ENCODE measurements around the gene RBM20.
A peak's percentile ranks its signal among the peaks of the same experiment; 100 is the strongest.

GRCh38 chr10:110872145-110872983 is 228.2 kb downstream of the RBM20 start:
- TF ChIP-seq CTCF (conservative IDR thresholded peaks at IDR 0.05; ENCODE audit: low read depth in 2 of 2) (peak; percentile 11 to 12; a peak in 1 of 4 replicates), POLR2AphosphoS5 (IDR thresholded peaks at IDR 0.05; ENCODE audit: low read depth) (no peak; the same call in none of the 2 replicates), EZH2phosphoT487 (IDR thresholded peaks at IDR 0.05; ENCODE audit: unreplicated experiment) (no peak), REST (IDR thresholded peaks at IDR 0.05; ENCODE audit: unreplicated experiment) (no peak), EZH2 (IDR thresholded peaks at IDR 0.05; ENCODE audit: low read depth, unreplicated experiment) (no peak), CREB1 (CRISPR knock-in tag; IDR thresholded peaks at IDR 0.05; ENCODE audit: low read depth) (peak; percentile 30; the same call in 1 of the 2 replicates), JUNB (IDR thresholded peaks at IDR 0.05; ENCODE audit: unreplicated experiment) (no peak), NANOG (IDR thresholded peaks at IDR 0.05; ENCODE audit: borderline replicate concordance) (no peak), ZNF331 (CRISPR knock-in tag; IDR thresholded peaks at IDR 0.05; ENCODE audit: low read depth) (no peak), ZNF462 (CRISPR knock-in tag; IDR thresholded peaks at IDR 0.05) (no peak), ZNF114 (CRISPR knock-in tag; IDR thresholded peaks at IDR 0.05) (no peak), STAT1 (IDR thresholded peaks at IDR 0.05; ENCODE audit: unreplicated experiment) (no peak)
- TF ChIP-seq, protein P1, sequence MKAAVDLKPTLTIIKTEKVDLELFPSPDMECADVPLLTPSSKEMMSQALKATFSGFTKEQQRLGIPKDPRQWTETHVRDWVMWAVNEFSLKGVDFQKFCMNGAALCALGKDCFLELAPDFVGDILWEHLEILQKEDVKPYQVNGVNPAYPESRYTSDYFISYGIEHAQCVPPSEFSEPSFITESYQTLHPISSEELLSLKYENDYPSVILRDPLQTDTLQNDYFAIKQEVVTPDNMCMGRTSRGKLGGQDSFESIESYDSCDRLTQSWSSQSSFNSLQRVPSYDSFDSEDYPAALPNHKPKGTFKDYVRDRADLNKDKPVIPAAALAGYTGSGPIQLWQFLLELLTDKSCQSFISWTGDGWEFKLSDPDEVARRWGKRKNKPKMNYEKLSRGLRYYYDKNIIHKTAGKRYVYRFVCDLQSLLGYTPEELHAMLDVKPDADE (IDR thresholded peaks at IDR 0.05): no peak; the same call in 1 of the 2 replicates

All from GM23338 (cell line).